Kidney epithelial cell (primary cell): Measurements from ENCODE around the gene CDA. TPM values are rescaled to one million over a fixed set of nuclear protein-coding genes. Genes with fewer than 3 reads are reported as not detected.
"Not testable (repeated sequence)": the region's sequence is repeated elsewhere in the genome, so short reads cannot be mapped to it uniquely, and the experiment has no call there.

Experiments
- DNase-seq: peaks from one replicate; pipeline ENCODE4 v3.0.0-alpha.2; 2010; ENCODE audit warnings: low read depth
- H3K27me3 ChIP-seq: 2 replicates; pipeline ENCODE4 v1.6.0; 2011; ENCODE audit warnings: low read length; ENCODE audit not compliant: control insufficient read depth, insufficient read depth
- H3K36me3 ChIP-seq: 2 replicates; pipeline ENCODE4 v1.5.1; 2011; ENCODE audit warnings: low read length; ENCODE audit not compliant: control insufficient read depth, insufficient read depth
- H3K4me3 ChIP-seq: 2 replicates; pipeline ENCODE4 v1.5.1; 2011; ENCODE audit warnings: low read depth, mild to moderate bottlenecking, control low read depth, low read length
- total RNA-seq: library from RNA; depleted of rRNA; stranded (reverse); fragments of >200 nt; gene quantifications from 2 replicates; pipeline ENCODE4 v1.2.3, GENCODE V29; 2015
- TF ChIP-seq, protein P1 (sequence below): IDR thresholded peaks from 2 replicates; pipeline ENCODE4 v1.5.1; 2011; ENCODE audit warnings: mild to moderate bottlenecking, moderate library complexity, low read length, control low read depth, inconsistent platforms; ENCODE audit not compliant: insufficient read depth, poor library complexity, severe bottlenecking

Gene CDA
- total RNA-seq, 1 donor from 2014 or later: 3.1 TPM

DNA sequence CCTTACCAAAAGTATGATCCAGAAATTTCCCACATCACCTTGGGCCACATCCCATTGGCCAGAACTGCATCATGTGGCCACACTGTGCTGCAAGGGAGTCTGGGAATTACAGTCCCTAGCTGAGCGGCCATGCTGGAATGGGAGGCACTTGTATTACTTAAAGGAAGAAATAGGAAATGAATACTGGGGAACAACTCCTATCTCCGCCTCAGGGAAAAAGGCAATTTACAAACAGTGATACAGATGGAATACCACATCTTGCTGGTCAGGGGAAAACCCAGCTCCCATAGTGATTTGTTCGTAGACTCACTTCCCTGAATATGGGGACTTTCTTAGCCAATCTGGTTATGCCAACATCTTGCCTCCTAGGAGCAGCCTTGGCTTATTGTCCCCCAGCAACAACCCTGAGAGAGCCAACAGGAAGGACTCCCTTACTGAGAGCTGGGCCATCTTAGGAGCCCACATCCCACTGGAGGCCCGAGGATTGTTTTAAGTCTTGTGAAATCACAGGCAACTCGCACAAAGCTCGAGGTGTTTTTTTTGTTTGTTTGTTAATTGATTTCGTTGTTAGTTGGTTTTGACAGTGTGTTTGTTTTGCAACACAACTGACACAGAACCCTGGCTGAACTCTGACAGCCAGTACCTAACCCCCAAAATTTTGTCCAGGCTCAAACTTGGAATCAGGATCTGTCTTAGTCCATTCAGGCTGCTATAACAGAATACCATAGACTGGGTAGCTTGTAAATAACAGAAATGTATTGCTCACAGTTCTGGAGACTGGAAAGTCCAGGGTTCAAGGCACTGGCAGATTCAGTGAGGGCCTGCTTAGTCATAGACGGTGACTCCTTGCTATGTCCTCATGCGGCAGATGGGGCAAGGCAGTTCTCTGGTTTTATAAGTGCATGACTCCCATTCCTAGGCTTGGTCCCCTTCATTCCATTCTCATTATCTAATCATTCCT lies 14.9 kb downstream of the CDA start:
- H3K36me3 ChIP-seq: no peaks in the 10 kb centered on the region
- H3K27me3 ChIP-seq: no peaks in the 10 kb centered on the region
- peak; percentile 82 for DNase-seq
- no peak overlapping the region for H3K4me3 ChIP-seq
- TF ChIP-seq, protein P1, sequence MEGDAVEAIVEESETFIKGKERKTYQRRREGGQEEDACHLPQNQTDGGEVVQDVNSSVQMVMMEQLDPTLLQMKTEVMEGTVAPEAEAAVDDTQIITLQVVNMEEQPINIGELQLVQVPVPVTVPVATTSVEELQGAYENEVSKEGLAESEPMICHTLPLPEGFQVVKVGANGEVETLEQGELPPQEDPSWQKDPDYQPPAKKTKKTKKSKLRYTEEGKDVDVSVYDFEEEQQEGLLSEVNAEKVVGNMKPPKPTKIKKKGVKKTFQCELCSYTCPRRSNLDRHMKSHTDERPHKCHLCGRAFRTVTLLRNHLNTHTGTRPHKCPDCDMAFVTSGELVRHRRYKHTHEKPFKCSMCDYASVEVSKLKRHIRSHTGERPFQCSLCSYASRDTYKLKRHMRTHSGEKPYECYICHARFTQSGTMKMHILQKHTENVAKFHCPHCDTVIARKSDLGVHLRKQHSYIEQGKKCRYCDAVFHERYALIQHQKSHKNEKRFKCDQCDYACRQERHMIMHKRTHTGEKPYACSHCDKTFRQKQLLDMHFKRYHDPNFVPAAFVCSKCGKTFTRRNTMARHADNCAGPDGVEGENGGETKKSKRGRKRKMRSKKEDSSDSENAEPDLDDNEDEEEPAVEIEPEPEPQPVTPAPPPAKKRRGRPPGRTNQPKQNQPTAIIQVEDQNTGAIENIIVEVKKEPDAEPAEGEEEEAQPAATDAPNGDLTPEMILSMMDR: no peak

- no peak overlapping the region for H3K4me3 ChIP-seq
- TF ChIP-seq, protein P1: no peak
- H3K36me3 ChIP-seq: no peaks in the 10 kb centered on the region
- H3K27me3 ChIP-seq: no peaks in the 10 kb centered on the region
- DNase-seq: no peak
Measured at GRCh38 chr1:20604678-20605077, 15.8 kb downstream of the CDA start.

- H3K27me3 ChIP-seq, DNase-seq, H3K4me3 ChIP-seq, H3K36me3 ChIP-seq: not testable (repeated sequence)
Measured at GRCh38 chr1:20606801-20607570, 18.1 kb downstream of the CDA start.

DNA sequence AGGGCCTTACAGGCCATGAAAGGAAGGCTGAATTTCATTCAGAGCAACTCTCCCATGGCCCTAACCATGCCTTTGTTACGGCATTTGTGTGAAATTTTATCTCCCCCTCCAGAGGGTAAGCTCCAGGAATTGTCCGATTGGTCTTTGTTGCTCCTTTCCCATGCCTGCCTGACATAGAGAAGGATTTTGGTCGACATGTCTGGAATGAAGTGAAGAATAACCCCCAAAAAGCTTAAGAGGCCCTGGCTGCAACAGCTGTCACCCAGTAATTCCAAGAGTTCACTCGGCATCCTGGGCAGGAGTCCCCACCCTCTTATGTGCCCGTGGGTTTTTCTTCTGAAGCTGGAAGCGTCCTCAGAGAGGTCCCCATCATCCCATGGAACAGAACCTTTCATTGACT lies 20.6 kb downstream of the CDA start:
- H3K27me3 ChIP-seq: no peaks in the 10 kb centered on the region
- TF ChIP-seq, protein P1: no peak
- H3K4me3 ChIP-seq: no peak overlapping the region
- no peaks in the 10 kb centered on the region for H3K36me3 ChIP-seq
- no peak for DNase-seq

DNA sequence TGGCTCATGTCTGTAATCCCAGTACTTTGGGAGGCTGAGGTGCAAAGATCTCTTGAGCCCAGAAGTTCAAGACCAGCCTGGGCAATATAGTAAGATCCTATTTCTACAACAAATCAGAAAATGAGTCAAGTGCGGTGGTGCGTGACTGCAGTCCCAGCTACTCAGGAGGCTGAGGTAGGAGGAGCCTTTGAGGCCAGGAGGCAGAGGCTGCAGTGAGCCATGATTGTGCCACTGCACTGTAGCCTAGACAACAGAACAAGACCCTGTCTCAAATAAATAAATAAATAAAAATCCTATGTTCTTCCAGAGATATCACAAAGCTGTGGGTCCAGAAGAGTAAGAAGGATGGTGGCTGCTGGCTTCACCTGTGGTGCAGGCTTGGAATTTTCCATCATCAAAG lies 22.1 kb downstream of the CDA start:
- Histone ChIP-seq H3K4me3 (no peak overlapping the region), H3K36me3 (no peaks in the 10 kb centered on the region), H3K27me3 (no peaks in the 10 kb centered on the region)
- DNase-seq: no peak
- TF ChIP-seq, protein P1: no peak

DNA sequence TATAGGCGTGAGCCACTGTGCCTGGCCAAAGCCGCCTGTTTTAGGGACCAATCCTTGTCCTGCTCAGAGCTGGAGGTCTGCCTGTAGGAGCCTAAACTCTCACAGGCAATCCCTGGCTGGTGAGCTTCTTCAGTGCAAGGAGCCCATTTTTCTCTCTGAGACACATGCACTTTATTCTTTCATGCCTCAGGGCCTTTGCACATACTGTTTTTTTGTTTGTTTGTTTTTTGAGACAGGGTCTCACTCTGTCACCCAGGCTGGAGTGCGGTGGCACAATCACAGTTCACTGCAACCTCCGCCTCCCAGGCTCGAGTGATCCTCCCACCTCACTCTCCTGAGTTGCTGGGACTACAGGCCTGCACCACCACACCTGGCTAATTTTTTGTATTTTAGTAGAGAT lies 22.8 kb downstream of the CDA start:
- TF ChIP-seq, protein P1: no peak
- DNase-seq: no peak
- Histone ChIP-seq H3K4me3 (no peak overlapping the region), H3K36me3 (no peaks in the 10 kb centered on the region), H3K27me3 (no peaks in the 10 kb centered on the region)
